LHCN-M2 (cell line): ENCODE results near the gene CFHR4. TPM values are rescaled to one million over a fixed set of nuclear protein-coding genes. Genes with fewer than 3 reads are reported as not detected.
"Not testable (repeated sequence)": the region's sequence is repeated elsewhere in the genome, so short reads cannot be mapped to it uniquely, and the experiment has no call there.

Experiments used
- DNase-seq: peaks from one replicate; pipeline ENCODE4 v3.0.0-alpha.2; 2012; ENCODE audit warnings: low read depth
- polyA plus RNA-seq: library from polyadenylated mRNA; unstranded; fragments of >200 nt; gene quantifications from one replicate; pipeline ENCODE4 v1.2.1, GENCODE V29; 2012; ENCODE audit warnings: missing spikeins
- total RNA-seq: library from RNA; depleted of rRNA; stranded (reverse); fragments of >200 nt; gene quantifications from 2 replicates; pipeline ENCODE4 v1.2.3, GENCODE V29; 2014; rRNA removed

The CFHR4 gene
- total RNA-seq, result not detected in 2 replicates
- not detected for polyA plus RNA-seq

- no peak for DNase-seq
These were observed at the start of gene CFHR4 for GRCh38 chr1:196887515-196888239. CFHR4 (plus strand) TSS chr1:196888052; CDS start chr1:196888151, 99 bp downstream.

GRCh38 chr1:196849613-196850492 lies 38.0 kb upstream of the CFHR4 start:
- peak; percentile 11 for DNase-seq

- DNase-seq, result no peak
These were observed 31.8 kb upstream of the CFHR4 start for GRCh38 chr1:196856053-196856452.

GRCh38 chr1:196857188-196857587 lies 30.7 kb upstream of the CFHR4 start:
- no peak for DNase-seq

- no peak for DNase-seq
These were observed 29.0 kb upstream of the CFHR4 start for GRCh38 chr1:196858811-196859210.

- no peak for DNase-seq
These were observed 27.4 kb upstream of the CFHR4 start for GRCh38 chr1:196860323-196860884.

- DNase-seq, result no peak
These were observed 26.4 kb upstream of the CFHR4 start for GRCh38 chr1:196861429-196861828.

- DNase-seq, result no peak
These were observed 20.9 kb upstream of the CFHR4 start for GRCh38 chr1:196866974-196867373.

- no peak for DNase-seq
These were observed 14.5 kb upstream of the CFHR4 start for GRCh38 chr1:196873385-196873784.

- DNase-seq, result no peak
These were observed 11.9 kb upstream of the CFHR4 start for GRCh38 chr1:196875935-196876334.

GRCh38 chr1:196877964-196878363 lies 9.9 kb upstream of the CFHR4 start:
- DNase-seq, result no peak

GRCh38 chr1:196886560-196886959 lies 1.3 kb upstream of the CFHR4 start:
- DNase-seq, result not testable (repeated sequence)

GRCh38 chr1:196890668-196891067 lies 2.8 kb downstream of the CFHR4 start:
- peak; percentile 12 for DNase-seq

GRCh38 chr1:196891251-196891650 lies 3.4 kb downstream of the CFHR4 start:
- no peak for DNase-seq

- no peak for DNase-seq
These were observed 8.5 kb downstream of the CFHR4 start for GRCh38 chr1:196896355-196896754.

GRCh38 chr1:196897158-196897828 lies 9.4 kb downstream of the CFHR4 start:
- no peak for DNase-seq

GRCh38 chr1:196902344-196902743 lies 14.5 kb downstream of the CFHR4 start:
- DNase-seq, result no peak

- no peak for DNase-seq
These were observed 22.4 kb downstream of the CFHR4 start for GRCh38 chr1:196910215-196910614.

- not testable (repeated sequence) for DNase-seq
These were observed 24.4 kb downstream of the CFHR4 start for GRCh38 chr1:196912283-196912682.

GRCh38 chr1:196926839-196927238 lies 39.0 kb downstream of the CFHR4 start:
- DNase-seq, result not testable (repeated sequence)

GRCh38 chr1:196932853-196933252 lies 45.0 kb downstream of the CFHR4 start:
- DNase-seq, result not testable (repeated sequence)
